Epithelial cell of esophagus (primary cell): ENCODE measurements around the gene RHOH.
A peak's percentile ranks its signal among the peaks of the same experiment; 100 is the strongest.

Experiments used
- DNase-seq: peaks from one replicate; pipeline ENCODE4 v3.0.0; 2010; ENCODE audit warnings: low read depth
- H3K4me3 ChIP-seq: 2 replicates; pipeline ENCODE4 v1.5.1; 2011; ENCODE audit warnings: mild to moderate bottlenecking, low read length, control low read depth
- TF ChIP-seq, protein P1 (sequence below): IDR thresholded peaks from 2 replicates; pipeline ENCODE4 v1.5.1; 2011; ENCODE audit warnings: low read depth, mild to moderate bottlenecking, low read length, control low read depth, inconsistent platforms; ENCODE audit not compliant: insufficient read depth; ENCODE audit errors: missing control alignments

Gene RHOH

GRCh38 chr4:40224432-40224831, 27.6 kb downstream of the RHOH start:
- no peak overlapping the region for H3K4me3 ChIP-seq
- DNase-seq, result no peak
- TF ChIP-seq, protein P1, sequence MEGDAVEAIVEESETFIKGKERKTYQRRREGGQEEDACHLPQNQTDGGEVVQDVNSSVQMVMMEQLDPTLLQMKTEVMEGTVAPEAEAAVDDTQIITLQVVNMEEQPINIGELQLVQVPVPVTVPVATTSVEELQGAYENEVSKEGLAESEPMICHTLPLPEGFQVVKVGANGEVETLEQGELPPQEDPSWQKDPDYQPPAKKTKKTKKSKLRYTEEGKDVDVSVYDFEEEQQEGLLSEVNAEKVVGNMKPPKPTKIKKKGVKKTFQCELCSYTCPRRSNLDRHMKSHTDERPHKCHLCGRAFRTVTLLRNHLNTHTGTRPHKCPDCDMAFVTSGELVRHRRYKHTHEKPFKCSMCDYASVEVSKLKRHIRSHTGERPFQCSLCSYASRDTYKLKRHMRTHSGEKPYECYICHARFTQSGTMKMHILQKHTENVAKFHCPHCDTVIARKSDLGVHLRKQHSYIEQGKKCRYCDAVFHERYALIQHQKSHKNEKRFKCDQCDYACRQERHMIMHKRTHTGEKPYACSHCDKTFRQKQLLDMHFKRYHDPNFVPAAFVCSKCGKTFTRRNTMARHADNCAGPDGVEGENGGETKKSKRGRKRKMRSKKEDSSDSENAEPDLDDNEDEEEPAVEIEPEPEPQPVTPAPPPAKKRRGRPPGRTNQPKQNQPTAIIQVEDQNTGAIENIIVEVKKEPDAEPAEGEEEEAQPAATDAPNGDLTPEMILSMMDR, result no peak

DNA sequence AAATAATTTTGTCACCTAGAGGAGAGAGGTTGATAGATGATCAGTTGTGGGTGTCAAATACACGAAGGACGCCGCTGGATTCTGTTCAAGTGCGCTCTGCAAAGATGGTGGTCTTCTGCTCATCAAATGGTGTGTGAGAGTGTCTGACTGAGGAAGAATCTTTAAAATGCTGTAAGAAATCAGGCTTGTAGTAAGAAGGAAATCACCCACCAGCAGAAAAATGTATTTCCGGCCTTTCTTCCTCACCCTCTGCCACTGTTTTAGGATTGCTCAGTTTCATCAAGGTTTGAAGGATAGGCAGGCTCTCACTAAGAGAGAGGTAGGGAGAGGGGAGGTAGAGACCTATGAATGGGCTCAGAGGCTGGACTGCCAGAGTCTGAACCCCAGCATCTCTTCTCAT, 28.7 kb downstream of the RHOH start:
- TF ChIP-seq, protein P1, result no peak
- no peak overlapping the region for H3K4me3 ChIP-seq
- no peak for DNase-seq

DNA sequence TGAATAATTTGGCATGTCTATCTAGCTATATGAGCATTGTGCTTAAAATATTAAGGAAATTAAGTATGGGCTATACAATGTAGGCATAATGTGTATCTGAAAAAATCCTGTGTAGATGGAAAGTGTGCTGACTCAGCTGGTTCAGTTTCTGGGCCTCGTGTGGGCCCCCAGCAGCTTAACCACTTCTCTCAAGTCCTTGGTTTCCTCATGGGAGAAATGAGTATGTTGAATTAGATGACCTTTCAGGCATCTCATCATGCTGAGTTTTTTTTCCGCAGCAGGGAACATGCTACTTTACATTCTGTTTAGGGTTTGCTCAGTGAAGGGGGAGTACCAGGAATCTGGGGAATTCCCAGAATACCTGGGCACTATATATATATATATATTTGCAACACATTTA, 30.5 kb downstream of the RHOH start:
- no peak overlapping the region for H3K4me3 ChIP-seq
- TF ChIP-seq, protein P1, result no peak
- no peak for DNase-seq

GRCh38 chr4:40228497-40229365, 31.9 kb downstream of the RHOH start:
- peak; percentile 13 for DNase-seq
- H3K4me3 ChIP-seq, result no peak overlapping the region

GRCh38 chr4:40231316-40231863, 34.6 kb downstream of the RHOH start:
- no peak overlapping the region for H3K4me3 ChIP-seq
- DNase-seq, result no peak
- TF ChIP-seq, protein P1, result no peak

More at GRCh38 chr4:40228497-40229365, 31.9 kb downstream of the RHOH start:
- TF ChIP-seq, protein P1, result peak; percentile 32

- no peak for DNase-seq
- TF ChIP-seq, protein P1, result no peak
- no peak overlapping the region for H3K4me3 ChIP-seq
These were observed 35.8 kb downstream of the RHOH start for GRCh38 chr4:40232610-40233009.
